Stomach smooth muscle (tissue), 2 donors: ENCODE data around the gene IFIT2.
"Not testable (repeated sequence)": the region's sequence is repeated elsewhere in the genome, so short reads cannot be mapped to it uniquely, and the experiment has no call there.

Source experiments
- H3K27ac ChIP-seq: one replicate; pipeline ENCODE4 v1.7.0; 2013; ENCODE audit warnings: mild to moderate bottlenecking, low read length, inconsistent platforms
- H3K27me3 ChIP-seq, 2 donors: one replicate each; pipeline ENCODE4 v1.7.0; 2013; ENCODE audit warnings: low read length in 2 of 2; ENCODE audit not compliant: insufficient read depth in 2 of 2, control insufficient read depth in 1 of 2
- H3K36me3 ChIP-seq, 2 donors: one replicate each; pipeline ENCODE4 v1.7.0; 2013; ENCODE audit warnings: low read length in 2 of 2; ENCODE audit not compliant: control insufficient read depth in 2 of 2, insufficient read depth in 2 of 2
- H3K4me1 ChIP-seq: one replicate; pipeline ENCODE4 v1.7.0; 2013; ENCODE audit warnings: low read length; ENCODE audit not compliant: control insufficient read depth, insufficient read depth
- H3K4me3 ChIP-seq, 2 donors: one replicate each; pipeline ENCODE4 v1.7.0; 2013; ENCODE audit warnings: low read length in 2 of 2
- H3K9ac ChIP-seq, 2 donors: one replicate each; pipeline ENCODE4 v1.7.0; 2013; ENCODE audit warnings: low read length in 2 of 2, mild to moderate bottlenecking in 1 of 2
- H3K9me3 ChIP-seq, 2 donors: one replicate each; pipeline ENCODE4 v1.7.0; 2013; ENCODE audit warnings: low read length in 2 of 2; ENCODE audit not compliant: control insufficient read depth in 2 of 2
- donor health status: healthy.
- donor health status: Pancreatic carcinoma.

Gene IFIT2

DNA sequence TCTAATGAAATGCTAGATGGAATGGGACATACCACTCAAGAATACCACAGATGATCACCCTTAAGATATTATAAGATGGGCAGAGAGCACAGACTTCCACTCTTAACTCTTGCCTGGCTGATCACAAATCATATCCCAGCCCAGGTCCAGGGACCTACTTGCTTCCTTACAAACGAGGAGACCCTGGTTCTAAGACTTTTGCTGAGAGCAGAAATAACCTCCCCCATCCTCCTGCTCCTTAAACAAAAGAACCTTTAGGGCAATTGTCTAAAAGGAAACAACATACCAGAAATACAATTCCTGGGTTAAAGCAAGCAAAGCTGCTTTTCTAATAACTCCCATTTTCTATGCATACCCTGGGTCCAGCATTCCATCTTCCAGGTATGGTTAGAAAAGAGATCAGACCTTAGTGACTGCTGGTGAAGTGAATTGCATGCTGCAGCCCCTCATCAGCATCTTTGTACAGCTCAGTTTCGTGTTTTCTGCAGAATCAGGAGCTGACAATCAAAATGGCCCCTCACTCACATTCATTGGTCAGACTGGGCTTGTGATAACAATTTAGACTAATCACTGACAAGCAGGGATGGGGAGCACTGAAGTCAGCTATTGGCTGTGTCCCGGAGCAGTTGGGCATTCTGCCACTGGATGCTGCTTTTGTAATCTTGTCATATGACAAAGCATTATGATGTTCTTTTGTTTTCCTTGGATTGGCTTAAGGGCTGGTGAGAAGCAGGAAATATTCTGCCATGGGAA is 40.5 kb downstream of the IFIT2 start:
- Histone ChIP-seq H3K9me3 (no peaks in the 10 kb centered on the region), H3K9ac (no peak overlapping the region), H3K4me3 (no peak overlapping the region)

DNA sequence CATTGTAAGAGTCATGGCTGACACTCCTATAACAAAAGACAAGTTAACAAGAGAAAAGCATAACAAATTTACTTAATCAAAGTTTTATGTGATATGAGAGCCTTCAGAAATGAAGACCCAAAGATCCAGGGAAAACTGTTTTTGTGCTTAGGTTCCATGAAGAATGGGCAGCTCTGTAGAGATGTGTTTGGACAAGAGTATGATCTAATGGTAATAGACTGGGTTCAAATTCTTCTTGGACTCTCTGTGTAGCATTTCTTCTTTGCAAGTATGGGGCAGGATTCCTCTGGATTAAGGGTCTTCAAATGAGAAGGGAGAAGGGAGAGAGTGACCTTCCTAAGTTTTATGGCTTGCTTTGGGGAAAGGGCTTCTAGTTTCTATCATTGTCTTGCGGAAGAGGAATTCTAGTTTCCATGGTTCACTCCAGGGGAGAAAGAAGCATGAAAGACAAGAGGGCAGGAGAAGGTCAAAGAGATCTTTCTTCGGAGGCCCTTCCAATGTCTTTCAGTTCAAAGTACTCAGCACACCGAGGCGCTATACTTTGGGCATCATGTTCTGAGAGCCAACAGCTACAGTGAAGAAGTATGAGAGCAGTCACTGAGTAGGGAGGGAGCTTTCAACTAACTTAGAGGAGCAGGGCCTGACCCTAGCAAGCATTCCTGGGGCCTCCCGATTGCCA is 41.4 kb downstream of the IFIT2 start:
- no peaks in the 10 kb centered on the region for H3K9me3 ChIP-seq
- no peak overlapping the region for H3K27ac ChIP-seq
- H3K4me1 ChIP-seq, result no peaks in the 10 kb centered on the region
- no peak overlapping the region for H3K4me3 ChIP-seq
- no peaks in the 10 kb centered on the region for H3K27me3 ChIP-seq
- no peak overlapping the region for H3K9ac ChIP-seq
- peaks cover 5% of the 10 kb centered on the region in 2 donors for H3K36me3 ChIP-seq

More for the DNA sequence above, 40.5 kb downstream of the IFIT2 start:
- Histone ChIP-seq H3K4me1 (no peaks in the 10 kb centered on the region), H3K36me3 (peaks cover 5% of the 10 kb centered on the region in 2 donors), H3K27me3 (no peaks in the 10 kb centered on the region), H3K27ac (no peak overlapping the region)

GRCh38 chr10:89344156-89344555 is 42.3 kb downstream of the IFIT2 start:
- Histone ChIP-seq H3K4me3 (no peak overlapping the region), H3K27ac (no peak overlapping the region), H3K4me1 (no peaks in the 10 kb centered on the region), H3K9me3 (no peaks in the 10 kb centered on the region), H3K9ac (no peak overlapping the region), H3K27me3 (no peaks in the 10 kb centered on the region), H3K36me3 (peaks cover 0 to 3% of the 10 kb centered on the region in 2 donors)

GRCh38 chr10:89345367-89346000 is 43.6 kb downstream of the IFIT2 start:
- Histone ChIP-seq H3K4me1 (no peaks in the 10 kb centered on the region), H3K36me3 (no peaks in the 10 kb centered on the region), H3K4me3 (no peak overlapping the region), H3K27me3 (no peaks in the 10 kb centered on the region), H3K9me3 (no peaks in the 10 kb centered on the region), H3K9ac (no peak overlapping the region), H3K27ac (no peak overlapping the region)

- H3K9me3 ChIP-seq, result no peaks in the 10 kb centered on the region
- H3K9ac ChIP-seq, result no peak overlapping the region
- no peak overlapping the region for H3K4me3 ChIP-seq
- H3K27ac ChIP-seq, result no peak overlapping the region
- peaks cover 4% of the 10 kb centered on the region for H3K4me1 ChIP-seq
- no peaks in the 10 kb centered on the region for H3K36me3 ChIP-seq
- H3K27me3 ChIP-seq, result no peaks in the 10 kb centered on the region
Measured at GRCh38 chr10:89346405-89347254, 44.8 kb downstream of the IFIT2 start.

DNA sequence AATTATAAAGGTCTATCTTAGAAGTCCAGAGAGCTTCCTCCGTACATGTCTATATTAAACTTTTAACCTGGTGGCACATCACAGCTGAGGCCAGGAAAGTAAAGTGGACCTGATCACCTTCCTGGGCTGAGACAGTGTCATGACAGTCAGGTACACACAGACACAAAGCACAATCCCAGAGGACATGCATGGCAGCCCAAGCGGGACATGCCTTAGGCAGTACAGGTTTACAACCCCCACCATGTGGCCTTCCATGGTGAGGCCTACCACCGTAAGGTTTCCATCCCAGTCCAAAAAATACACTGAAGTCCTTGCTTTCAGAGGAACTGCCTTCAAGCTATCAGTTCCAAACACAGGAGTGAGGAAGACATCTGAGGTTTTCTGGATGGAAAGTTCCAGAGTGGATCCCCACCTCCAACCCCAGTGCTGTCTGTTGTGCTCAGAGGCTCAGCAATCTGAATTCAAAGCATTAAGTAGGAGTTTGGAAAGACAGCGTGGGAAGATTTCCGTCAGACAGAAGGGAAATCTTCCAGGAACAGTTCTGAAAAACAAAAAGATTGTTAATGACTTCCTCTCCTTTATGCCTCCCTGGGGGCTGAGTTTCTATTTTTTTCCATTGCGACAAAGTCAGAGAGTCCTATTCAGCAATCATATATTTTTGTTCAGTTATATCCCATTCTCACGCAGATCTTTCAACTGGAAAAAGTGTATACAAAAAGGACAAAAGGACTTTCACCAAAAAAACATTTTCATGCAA is 46.0 kb downstream of the IFIT2 start:
- H3K9ac ChIP-seq, result no peak overlapping the region
- H3K27ac ChIP-seq, result no peak overlapping the region
- no peaks in the 10 kb centered on the region for H3K36me3 ChIP-seq

DNA sequence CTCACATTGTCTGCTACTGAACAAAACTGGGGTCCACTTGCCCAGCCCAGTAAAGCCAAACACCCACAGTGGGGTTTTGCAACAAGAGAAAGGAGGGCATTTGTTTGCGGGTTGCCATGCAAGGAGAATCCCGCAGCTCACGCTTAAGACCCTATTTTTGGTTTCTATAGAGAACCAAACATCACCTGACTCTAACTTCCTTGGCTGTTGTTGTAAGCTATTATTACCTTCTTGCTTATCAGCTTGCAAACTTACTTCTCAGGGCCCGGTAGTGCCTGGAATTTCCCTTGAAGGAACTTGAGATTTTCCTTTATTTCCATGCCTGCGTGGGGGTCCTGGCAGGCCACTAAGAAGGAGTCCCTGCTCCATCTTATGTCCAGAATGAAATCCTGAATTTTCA is 46.6 kb downstream of the IFIT2 start:
- Histone ChIP-seq H3K36me3 (no peaks in the 10 kb centered on the region), H3K9me3 (no peaks in the 10 kb centered on the region), H3K4me3 (no peak overlapping the region), H3K9ac (no peak overlapping the region), H3K27me3 (no peaks in the 10 kb centered on the region), H3K4me1 (peaks cover 4% of the 10 kb centered on the region), H3K27ac (no peak overlapping the region)

More for the DNA sequence above, 46.0 kb downstream of the IFIT2 start:
- H3K9me3 ChIP-seq, result no peaks in the 10 kb centered on the region
- H3K4me3 ChIP-seq, result no peak overlapping the region
- no peaks in the 10 kb centered on the region for H3K27me3 ChIP-seq
- peaks cover 4% of the 10 kb centered on the region for H3K4me1 ChIP-seq

DNA sequence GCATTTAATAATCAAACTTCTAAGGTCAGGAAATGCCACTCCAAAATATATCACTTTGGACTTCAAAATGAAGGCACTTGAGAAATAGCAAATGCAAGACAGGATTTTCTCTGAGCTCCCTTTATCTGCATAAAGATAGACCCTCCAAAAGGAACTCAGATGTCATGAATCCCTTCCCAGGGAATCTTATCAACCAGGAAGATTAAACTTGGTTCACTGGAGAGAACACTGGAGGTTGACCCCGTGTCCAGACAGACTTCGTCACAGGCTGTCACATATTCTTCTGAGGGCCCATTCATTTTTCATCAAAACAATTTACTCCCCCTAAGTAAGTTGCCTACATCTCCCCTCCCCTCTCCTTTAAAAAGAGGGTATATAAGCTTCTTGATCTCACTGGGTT is 47.1 kb downstream of the IFIT2 start:
- Histone ChIP-seq H3K27me3 (no peaks in the 10 kb centered on the region), H3K9ac (no peak overlapping the region), H3K27ac (no peak overlapping the region), H3K9me3 (no peaks in the 10 kb centered on the region), H3K4me1 (peaks cover 4% of the 10 kb centered on the region), H3K36me3 (no peaks in the 10 kb centered on the region), H3K4me3 (no peak overlapping the region)

DNA sequence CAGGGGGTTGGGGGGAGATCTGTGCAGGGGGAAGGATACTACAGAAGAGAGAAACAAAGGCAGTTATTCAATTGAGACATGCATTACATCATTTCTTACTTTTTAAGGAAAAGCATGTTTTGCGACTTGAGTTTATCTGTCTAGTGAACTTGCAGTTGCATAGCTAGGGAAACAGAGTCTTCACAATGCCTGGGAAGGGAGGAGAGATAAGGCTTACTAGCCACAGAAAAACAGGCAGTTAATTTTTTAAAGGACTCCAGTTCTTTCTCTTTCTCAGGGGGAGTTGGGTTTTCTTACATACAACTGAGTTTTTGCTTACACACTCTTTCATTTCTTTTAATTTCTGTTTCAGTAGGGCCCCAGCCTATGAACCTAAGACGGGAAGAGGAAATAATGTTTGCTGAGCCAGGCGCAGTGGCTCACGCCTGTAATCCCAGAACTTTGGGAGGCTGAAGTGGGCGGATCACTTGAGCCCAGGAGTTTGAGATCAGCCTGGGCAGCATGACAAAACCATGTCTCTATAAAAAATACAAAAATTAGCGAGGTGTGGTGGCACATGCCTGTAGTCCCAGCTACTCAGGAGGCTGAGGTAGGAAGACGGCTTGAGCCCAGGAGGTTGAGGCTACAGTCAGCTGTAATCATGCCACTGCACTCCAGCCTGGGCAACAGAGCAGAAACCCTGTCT is 48.9 kb downstream of the IFIT2 start:
- not testable (repeated sequence) for H3K27me3 ChIP-seq, H3K4me1 ChIP-seq, H3K27ac ChIP-seq, H3K9ac ChIP-seq, H3K4me3 ChIP-seq, H3K9me3 ChIP-seq, H3K36me3 ChIP-seq
